NCI-H1417 treated with DMSO at 0.1 percent for 48 hours (cell line): Measurements from ENCODE around the gene ADCY9.

Experiments used
- DNase-seq: peaks from one replicate; lab custom pipeline; 2025; lab: John Stamatoyannopoulos, UW

The ADCY9 gene

DNA sequence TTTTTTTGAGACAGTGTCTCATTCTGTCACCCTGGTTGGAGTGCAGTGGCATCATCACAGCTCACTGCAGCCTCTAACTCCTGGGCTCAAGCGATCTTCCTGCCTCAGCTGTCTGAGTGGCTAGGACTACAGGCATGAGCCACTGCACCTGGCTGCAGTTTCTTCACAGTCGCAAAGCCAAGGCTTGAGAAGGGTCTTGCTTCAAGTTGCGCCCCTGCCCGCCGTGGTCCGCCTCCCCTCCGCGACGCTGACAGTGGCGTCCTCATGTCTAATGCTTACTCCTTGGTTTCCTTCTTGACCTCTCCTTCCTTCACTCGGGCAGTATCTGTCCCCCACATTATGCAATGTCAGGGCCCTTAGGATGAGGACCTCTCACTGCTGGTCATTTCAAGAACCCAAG is 112.7 kb downstream of the ADCY9 start:
- no peak for DNase-seq

DNA sequence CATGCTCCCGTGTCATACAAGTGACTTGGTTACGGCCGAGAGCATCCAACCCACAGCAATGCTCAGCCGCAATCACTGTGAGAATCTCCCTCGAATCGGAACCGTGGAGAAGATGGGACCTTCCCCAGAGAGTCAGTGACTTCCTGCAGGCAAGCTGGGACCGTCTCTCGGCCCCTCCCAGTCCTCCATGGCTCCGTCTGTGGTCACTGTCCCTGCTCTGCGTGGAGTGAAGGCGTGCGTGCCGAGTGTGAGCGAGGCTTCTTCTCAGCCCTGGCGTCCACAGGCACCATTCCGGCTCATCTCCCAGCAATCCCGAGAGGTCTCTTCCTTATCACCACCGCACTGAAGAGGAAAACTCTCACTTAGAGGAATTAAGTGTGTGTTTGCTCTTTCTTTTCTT is 113.1 kb downstream of the ADCY9 start:
- DNase-seq = no peak

DNA sequence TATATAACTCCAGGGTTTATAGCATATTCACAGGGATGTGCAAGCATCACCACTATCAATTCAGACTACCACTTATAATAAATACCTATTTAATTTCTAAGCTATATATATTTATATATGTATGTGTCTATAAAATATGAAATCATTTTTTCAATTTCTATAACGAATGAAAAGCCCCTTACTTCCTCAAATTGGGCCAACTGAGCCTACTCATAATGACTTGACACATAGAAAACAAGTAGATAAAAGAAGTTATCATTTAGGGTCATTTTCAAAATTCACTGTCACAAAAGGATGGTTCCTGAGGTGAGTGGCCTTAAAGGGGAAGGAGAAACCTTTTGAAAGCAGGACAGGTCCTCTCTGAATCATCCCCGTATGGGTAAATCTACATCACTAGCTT is 114.1 kb downstream of the ADCY9 start:
- DNase-seq = no peak

DNA sequence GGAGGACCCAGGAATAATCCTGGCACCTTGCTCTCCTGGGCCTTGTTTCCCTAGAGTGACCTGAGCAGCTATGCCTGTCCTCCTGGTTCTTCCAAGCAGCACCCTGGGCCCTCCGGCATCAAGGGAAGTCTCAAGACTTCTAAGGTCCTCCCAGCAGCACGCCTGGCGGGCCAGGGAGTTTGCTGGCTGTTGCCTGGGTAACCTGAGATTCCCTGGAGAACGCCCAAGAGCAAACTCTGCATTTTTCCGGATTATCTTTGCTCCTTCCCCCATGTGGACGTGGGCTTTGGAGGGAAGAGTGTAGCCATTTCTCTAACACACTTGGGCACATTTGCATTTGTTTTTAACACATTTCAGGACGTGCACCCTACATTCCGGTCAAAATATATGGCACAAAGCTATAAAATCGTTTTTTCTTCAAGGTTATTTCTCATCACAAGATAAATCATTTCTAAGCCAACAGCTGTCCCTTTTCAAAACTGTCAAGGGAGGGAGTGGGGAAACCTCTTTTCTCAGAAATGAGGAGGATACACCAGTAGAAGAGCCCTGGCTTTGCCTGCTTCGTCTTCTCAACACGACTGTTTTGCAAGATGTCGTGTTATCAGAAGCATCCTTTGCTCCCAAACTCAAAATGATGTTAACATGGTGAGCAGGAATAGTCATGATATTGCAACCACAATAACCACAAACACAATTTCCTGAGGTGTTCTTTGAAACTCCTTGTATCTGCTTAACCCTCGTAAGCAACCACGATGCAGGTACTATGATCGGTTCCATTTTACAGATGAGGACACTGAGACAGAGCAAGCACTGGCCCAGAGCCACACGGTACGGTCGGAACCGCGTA is 116.5 kb downstream of the ADCY9 start:
- no peak for DNase-seq

DNA sequence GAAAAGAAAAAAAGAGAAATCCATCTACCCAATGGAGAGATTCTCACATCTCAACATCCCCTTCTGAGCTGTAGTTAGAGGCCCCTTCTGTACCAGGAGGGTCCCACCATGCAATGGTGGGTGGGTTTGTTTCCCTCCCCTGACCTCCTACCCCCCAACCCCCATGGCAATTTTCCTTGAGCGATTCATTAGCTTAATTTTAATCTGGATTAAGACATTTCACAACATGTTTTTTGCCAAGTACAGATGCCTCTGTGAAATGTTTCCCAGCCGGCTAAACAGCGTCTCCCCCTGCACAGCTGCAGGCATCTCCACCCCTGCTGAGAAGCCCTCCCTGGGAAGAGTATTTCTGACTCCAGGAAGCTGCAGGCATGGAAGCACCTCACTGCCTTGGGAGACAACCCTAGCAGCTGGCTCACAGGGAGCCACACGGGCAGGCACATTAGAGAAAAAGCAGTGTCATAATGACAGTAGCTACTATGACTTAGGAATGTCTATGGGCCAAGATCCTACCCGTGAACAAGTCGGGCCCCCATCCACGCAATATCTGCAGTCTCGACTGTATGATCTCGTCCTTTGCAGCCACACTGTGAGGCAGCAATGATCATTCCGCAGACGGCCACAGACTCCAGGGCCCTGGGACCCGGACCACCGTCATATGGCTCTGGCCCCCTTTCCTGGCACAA is 117.3 kb downstream of the ADCY9 start:
- no peak for DNase-seq

DNA sequence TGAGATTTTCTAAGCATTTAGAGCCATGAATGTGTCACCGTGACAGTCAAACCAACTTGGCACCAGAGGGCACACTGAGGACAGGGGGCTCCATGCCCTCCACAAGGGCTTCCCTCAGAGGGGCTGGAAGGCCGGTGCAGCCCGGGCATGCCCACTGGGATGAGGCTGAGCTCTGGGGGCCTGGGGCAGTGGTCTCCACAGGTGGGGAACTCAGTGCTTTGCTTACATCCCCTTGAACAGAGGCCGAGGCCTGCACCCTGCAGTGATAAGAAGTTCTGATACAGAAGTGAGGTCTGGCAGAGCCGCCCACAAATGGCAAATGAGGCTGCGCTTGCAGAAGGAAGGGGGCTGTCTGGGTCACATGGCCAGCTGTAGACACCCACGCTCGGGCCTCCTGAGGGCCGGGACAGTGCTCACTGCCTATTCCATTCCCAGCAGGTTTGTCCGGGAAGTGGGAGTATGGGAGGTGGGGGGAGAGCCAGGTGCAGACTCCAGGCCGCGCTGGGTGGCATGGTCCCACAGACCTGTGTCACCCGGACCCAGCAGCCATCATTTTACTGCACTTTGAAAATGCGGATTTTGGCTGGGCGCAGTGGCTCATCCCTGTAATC is 118.9 kb downstream of the ADCY9 start:
- no peak for DNase-seq

DNA sequence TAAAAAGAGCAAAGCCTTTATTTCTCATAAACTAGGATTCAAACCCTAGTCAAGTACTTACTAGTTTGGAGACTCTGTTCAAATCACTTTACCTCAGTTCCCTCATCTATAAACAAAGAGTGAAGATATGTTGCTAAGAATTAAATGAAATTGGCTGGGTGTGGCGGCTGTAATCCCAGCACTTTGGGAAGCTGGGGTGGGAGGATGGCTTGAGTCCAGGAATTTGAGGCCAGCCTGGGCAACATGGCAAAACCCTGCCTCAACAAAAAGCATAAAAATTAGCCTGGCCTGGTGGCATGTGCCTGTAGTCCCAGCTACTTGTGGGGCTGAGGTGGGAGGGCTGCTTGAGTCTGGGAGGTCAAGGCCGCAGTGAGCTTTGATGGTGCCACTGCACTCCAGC is 121.2 kb downstream of the ADCY9 start:
- no peak for DNase-seq

DNA sequence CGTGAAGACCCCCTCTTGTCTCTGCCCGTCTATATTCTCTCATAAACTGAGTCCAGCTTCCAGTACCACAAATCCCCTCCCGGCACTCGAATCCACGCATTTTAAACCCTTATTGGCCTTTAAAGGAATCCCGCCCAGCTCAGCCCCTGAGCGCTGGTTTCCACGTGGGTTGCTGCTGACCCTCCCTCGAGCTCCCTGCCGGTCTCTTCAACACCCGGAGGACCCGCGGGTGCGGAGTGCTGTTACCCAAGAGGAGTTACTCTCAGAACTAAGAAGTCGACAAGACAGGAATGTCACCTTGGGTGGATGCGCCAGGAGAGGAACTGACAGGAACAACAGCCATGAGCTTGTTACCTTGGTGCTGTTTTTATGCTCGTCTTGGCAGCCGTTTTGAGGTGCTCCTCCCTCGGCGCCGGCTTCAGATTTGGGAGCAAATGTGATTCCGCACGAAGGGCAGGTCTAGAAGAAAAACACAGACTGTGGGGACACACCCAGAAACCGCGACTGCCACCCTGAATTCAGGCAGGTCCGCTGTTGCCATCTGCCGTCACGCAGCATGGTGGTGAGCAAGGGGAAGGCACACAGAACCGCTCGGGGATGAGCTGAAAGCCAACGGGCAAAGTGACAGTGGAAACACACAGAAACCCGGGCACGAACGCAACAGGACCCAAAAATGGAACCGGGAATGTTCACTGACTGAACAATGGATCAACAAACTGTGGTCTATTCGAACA is 123.0 kb downstream of the ADCY9 start:
- DNase-seq = no peak

DNA sequence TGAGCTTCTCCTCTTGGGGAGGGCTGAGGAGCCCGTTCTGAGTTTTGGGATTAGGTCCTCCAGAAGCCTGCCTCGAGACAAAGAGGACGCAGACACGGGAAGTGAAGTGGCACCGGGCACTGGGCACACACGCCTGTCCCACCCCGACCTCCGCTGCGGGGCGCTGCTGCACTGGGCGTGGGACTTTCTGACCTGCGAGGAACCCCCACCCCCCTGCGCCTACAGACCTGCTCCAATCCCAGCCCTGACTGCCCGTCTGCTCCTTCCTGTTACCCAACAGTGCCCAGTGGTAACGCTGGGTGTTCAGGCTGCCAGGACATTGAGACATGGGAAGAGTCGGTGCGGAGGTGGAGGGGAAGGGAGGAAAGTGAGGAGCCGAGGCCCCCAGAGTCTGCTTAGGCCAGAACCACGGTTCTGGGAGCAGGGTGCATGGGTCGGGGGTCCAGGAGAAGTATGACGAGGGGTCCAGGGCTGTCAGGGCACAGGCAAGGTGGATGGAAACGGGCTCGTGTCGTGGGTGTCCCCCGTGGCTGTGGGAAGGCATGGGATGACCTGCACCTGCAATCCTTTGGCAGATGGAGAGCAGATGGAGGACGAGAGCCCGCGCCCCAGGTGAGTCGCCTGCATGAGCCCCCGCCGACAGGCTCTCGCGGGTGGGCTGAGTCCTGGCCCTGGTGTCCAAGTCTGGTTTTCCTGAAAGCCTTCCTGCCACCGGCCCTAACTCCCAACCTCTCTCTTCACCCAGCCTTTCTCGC is 123.8 kb downstream of the ADCY9 start:
- no peak for DNase-seq

DNA sequence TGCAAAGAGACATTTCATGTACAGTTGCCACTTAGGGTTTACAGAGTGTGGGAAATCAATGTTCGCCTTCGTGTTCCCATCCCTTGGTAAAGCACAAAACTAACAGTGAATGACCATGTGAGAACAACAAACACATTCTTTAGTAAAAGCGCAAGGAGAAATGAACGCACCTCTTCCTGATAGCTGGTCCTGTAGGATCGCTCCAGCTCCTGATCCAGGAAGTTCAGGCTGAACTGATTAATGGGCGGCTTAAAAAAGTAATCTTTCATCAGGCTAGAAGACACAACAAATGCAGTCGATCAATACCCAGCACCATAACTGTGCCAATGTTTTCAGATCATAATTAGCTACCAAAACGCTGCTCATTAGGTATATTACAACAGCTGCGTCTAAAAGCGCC is 127.4 kb downstream of the ADCY9 start:
- DNase-seq = no peak

DNA sequence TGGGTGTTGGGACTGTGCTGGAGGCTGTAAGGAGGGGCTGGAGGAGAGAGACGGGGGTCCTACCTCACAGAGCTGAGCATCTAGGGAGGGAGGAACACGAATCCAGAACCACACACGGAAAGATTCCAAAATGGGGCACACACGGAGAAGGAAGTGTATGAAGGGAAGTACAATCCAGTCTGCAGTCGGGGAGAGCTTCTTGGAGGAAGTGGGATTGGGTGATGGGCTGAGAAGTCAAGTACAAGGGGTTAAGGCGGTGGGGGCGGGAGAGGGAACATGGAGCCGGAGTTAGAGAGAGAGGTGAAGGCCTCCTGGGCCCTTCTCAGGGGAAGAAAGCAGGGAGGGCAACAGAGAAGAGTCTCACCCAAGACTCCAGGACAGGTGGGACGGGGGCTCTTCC is 128.2 kb downstream of the ADCY9 start:
- DNase-seq = no peak

DNA sequence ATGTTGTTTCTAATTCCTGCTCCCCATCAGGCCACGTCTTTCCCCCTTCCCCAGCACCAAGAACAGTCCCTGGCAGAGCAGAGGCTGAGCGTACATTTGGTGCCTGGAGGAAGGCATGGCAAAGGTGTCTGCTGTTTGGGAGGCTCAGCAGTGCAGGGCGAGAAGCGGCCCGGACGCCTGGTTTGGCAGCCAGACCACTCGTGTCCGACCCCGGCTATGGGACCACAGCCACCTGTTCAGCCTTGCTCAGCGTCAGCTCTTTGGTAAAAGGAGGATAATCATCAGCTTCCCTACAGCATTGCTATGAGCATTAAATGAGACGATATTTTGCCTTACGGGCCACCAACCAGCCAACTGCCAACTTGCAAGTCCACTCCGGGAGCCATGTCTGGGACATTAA is 129.0 kb downstream of the ADCY9 start:
- no peak for DNase-seq

DNA sequence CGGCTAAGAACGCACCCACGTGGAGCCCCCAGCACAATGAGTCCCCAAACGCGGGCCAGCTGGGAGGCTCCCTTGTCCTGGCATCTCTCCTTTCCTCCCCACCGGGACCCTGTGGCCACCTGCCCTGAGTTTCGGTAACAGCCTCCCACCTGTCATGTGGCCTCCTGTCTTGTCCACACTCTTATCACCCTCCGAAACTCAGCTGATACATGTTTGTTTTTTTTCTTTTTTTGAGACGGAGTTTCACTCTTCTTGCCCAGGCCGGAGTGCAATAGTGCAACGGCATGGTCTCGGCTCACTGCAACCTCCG is 130.1 kb downstream of the ADCY9 start:
- no peak for DNase-seq

DNA sequence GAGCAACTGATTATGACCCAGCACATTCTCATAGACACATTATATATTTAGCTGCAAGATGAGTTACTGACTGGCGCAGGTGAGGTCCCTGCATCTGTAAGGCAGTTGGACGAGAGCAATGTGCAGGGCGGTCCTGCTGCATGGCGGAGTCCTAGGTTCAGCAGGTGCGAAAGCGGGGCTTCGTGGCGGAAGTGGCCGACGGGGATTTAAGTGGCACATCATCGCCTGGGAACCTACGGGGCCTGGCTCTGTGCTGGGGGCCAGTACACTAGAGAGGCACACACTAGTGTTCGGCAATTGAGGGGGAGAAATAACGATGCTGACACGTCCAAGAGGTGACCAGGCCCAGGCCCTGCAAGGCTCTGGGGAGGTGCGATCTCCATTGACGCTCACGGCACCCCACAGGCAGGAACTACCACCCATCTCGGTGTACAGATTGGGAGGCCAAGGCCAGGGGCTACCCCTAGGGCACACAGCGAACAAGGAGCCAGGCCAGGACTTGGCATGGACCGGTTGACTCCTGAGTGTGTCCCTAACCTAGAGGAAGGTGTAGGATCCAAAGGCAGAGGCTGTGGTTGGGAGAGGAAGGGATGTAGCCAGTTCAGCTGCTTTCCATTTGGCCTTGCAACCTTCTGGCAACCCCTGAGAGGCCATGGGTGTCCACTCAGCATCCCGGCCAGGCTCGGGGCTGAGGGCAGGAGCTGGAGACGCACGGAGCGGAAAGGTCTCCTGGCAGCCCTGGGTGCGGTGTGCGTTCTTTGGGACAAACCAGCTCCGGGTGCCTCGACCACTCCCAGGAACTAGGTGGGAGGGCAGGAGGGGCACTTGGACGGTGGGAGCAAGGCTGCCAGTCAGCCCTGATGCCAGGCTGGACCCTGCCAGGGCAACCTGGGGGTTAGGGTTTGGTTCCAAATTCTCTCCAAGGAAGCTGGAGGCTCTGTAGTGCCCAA is 131.9 kb downstream of the ADCY9 start:
- DNase-seq = no peak

DNA sequence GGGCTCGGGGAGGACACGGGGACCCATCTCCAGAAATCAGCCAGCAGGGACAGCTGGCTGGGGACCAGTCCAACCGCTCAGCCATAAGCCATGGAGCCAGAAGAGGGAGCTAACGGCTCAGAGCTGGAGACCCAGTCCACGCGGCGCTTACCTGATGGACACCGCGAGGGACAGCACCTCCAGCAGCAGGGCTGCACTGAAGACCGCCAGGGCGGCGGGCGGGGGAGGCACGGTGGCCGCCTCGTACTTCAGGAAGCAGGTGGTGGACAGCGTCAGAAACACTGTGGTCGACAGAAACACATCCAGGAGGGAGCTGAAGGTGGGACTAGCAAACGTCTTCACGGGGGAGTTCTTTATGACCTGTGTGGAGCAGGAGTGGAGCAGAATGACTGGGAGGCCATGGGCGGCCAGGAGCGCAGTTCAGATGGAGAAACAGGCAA is 133.1 kb downstream of the ADCY9 start:
- peak; percentile 46 for DNase-seq

DNA sequence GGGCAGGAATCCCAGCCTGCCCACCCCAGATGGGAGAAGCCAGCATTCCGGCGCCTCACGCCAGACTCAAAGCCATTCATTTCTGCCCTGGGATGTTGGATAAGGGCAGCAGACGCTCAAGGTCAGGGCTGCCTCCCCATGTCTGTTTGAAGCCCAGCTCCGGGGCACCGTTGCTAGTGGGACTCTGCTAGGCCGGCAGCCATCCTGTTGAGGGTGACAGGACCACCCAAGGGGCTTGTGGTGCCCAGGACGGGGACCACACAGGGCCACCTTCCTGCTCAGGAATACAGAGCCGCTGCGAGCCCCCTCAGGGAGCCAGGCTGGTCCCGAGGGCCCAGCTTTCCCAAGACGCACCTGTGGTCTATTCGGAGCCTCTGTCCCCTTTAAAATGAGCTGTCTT is 134.0 kb downstream of the ADCY9 start:
- DNase-seq = no peak

DNA sequence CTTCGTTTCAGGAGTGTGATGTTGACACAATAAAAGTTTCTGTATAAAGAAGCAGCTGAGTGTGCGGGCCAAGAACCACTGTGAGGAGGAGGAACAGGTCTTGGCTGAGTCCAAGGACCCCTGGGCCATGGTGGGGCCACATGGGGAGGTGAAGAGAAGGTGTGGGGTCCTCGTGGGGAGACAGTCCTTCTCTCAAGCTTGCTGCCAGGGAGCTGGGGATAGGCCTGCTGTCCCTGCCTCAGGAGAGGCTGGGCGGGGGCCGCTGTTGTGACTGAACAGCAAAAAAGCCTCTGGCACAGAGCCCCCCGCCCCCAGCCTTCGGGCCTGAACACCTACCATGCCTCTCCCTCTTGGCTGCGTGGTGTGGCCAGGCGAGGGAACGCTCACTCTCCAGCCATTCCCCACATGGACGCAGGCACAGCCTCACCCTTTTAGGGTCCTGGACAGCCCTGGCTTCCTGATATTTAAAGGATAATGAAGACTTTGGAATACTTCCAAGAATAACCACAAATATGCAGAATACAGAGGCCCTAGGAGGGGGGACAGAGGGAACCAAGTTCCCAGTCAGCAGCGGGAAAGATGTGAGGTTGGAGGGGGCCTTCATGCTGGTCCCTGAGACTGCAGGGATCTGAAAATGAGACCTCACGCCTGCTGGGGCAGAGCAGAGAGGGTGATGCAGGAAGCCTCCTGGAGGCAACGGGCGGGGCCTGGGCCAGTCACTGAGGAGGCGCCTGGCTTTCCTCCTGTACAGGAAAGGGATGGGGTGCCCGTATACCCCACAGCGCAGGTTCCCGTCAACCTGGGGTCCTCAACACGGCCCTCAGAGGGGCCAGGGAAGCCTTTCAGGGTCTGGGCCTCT is 135.8 kb downstream of the ADCY9 start:
- no peak for DNase-seq

DNA sequence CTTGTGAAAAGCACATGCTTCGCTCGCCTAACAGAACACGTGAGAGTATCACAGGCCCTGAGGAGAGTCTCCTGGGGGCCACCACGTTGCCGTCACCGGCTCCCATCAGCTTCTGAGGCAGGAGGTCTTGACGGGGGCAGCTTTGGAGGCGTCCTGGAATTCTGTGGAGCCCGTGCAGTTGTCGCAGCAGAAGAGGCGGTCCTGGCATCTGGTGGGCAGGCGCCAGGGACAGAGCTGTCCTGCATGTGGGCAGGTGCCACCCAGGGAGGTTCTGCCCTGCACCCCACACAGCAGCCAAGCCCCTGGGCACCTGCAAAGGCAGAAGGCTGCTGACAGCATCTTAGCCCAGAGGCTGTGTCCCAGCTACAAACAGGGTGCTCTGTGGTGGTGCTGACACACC is 136.7 kb downstream of the ADCY9 start:
- DNase-seq = no peak

DNA sequence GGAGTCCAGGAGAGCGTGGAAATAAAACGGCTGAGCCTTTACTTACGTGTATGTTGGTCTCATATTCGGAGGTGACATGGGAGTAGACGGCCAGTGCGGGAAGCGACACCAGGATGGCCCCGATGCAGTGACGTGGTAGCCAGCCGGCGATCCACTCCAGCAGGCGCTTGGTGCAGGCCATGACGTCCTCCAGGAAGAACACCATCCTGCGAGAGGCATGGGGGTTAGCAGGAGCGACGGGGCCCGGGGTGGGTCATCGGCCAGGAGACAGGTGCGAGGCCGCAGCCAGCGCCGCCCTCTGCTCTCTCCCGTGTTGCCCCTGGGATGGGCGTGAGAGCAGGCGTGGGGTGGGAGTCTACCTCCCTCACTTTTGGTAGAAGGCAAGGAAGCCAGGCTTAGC is 137.2 kb downstream of the ADCY9 start:
- DNase-seq = no peak

DNA sequence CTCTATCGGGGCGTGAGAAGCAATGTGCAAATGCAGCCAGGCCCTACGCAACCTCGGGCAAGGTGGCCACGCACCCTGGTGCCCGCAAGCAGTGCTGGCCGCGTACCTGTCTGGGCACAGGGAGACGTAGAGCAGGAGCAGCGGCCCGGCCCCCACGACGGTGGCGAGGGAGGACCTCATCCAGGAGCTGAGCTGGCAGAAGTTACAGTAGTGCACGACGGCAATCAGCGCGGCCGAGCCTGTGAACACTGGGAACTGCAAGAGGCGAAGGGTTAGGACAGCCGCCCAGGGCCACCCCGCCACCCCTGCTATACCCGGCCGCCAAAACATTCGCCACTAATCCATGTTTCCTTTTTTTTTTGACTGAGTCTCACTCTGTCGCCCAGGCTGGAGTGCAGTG is 138.9 kb downstream of the ADCY9 start:
- DNase-seq = no peak
